SJSA1 (cell line): ENCODE data around the gene MRRF. TPM values are rescaled to one million over a fixed set of nuclear protein-coding genes. Genes with fewer than 3 reads are reported as not detected.

ENCODE experiments used
- DNase-seq, 2 experiments: peaks; one replicate each; pipeline ENCODE4 v3.0.0-alpha.2; 2015 to 2020; ENCODE audit warnings: low spot score in 2 of 2, low read depth in 1 of 2
- H3K27ac ChIP-seq: fragments of 250-450 bp; sonication (Bioruptor Pico); 2 replicates; pipeline ENCODE4 v1.5.1; 2020; ENCODE audit warnings: mild to moderate bottlenecking, moderate library complexity
- H3K27me3 ChIP-seq: fragments of 250-450 bp; sonication (Bioruptor Pico); replicated peaks from 2 replicates; pipeline ENCODE4 v1.5.1; 2020; ENCODE audit warnings: mild to moderate bottlenecking, moderate library complexity
- H3K36me3 ChIP-seq: fragments of 250-450 bp; sonication (Bioruptor Pico); 2 replicates; pipeline ENCODE4 v1.5.1; 2020; ENCODE audit warnings: mild to moderate bottlenecking
- H3K4me1 ChIP-seq: fragments of 250-450 bp; sonication (Bioruptor Pico); replicated peaks from 2 replicates; pipeline ENCODE4 v1.6.1; 2021; ENCODE audit warnings: mild to moderate bottlenecking
- H3K4me3 ChIP-seq: fragments of 250-450 bp; sonication (Bioruptor Pico); 2 replicates; pipeline ENCODE4 v1.5.1; 2020; ENCODE audit warnings: mild to moderate bottlenecking
- H3K9me3 ChIP-seq: fragments of 250-450 bp; sonication (Bioruptor Pico); replicated peaks from 2 replicates; pipeline ENCODE4 v1.5.1; 2020; ENCODE audit warnings: mild to moderate bottlenecking
- total RNA-seq: library from RNA; depleted of rRNA; stranded (reverse); fragments of >200 nt; shearing (Covaris generic); gene quantifications from 2 replicates; pipeline ENCODE4 v1.2.3, GENCODE V29; 2014

The MRRF gene
- total RNA-seq, 1 experiment from 2014 or later, result 21.8 TPM

DNA sequence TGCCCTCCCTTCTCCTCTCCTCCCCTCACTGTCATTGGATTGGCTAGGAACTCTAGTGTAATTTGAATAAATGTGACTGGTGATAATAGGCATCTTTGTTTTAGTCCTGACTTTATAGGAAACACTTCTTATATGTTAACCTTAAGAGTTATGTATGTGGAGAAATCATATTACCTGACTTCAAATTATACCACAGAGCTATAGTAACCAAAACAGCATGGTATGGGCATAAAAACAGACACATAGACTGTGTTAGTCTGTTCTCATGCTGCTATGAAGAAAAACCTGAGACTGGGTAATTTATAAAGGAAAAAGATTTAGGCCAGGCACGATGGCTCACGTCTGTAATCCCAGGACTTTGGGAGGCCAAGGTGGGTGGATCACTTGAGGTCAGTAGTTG, 9.4 kb downstream of the MRRF start:
- Histone ChIP-seq H3K4me3 (no peak overlapping the region), H3K36me3 (peaks cover 29% of the 10 kb centered on the region), H3K27me3 (no peaks in the 10 kb centered on the region), H3K4me1 (peaks cover 8% of the 10 kb centered on the region; the same call in 1 of the 2 replicates), H3K9me3 (no peaks in the 10 kb centered on the region; the same call in 1 of the 2 replicates), H3K27ac (no peak overlapping the region)
- DNase-seq, result no peak

DNA sequence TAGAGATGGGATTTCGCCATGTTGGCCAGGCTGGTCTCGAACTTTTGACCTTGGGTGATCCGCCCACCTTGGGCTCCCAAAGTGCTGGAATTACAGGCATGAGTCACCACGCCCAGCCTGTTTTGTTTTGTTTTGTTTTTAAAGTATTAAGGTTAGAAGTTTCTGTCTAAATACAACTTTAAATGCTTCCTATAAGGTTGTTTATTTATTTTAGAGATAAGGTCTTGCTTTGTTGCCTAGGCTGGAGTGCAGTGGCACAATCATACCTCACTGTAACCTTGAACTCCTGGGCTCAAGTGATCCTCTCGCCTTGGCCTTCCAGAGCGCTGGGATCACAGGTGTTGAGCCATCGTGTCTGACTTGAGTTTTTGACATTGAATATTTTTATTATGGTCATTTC, 11.4 kb downstream of the MRRF start:
- peaks cover 8% of the 10 kb centered on the region; the same call in 1 of the 2 replicates for H3K4me1 ChIP-seq
- H3K9me3 ChIP-seq, result no peaks in the 10 kb centered on the region; the same call in 1 of the 2 replicates
- peaks cover 32% of the 10 kb centered on the region for H3K36me3 ChIP-seq
- H3K27me3 ChIP-seq, result no peaks in the 10 kb centered on the region
- peak; percentile 37 to 46 for DNase-seq
- no peak overlapping the region for H3K27ac ChIP-seq
- no peak overlapping the region for H3K4me3 ChIP-seq

DNA sequence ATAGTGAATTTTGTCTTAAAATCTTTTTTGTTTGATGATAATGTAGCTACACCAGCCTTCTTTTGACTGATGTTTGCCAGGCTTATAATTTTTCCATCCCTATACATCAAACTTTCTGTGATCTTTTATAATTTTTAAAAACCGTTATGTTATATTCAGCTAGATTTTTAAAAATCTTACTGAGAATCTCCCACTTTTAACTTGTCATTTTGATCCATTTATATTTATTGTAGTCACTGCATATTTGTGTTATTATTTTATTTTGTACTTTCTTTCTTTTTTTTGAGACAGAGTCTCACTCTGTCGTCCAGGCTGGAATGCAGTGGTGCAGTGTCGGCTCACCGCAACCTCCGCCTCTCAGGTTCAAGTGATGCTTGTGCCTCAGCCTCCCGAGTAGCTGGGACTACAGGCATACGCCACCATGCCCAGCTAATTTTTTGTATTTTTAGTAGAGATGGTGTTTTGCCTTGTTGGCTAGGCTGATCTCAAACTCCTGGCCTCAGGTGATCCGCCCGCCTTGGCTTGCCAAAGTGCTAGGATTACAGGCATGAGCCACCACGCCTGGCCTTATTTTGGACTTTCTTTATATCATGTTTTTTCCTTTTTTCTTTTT, 12.7 kb downstream of the MRRF start:
- H3K36me3 ChIP-seq, result peaks cover 32% of the 10 kb centered on the region

GRCh38 chr9:122281368-122281767, 16.7 kb downstream of the MRRF start:
- Histone ChIP-seq H3K4me1 (no peaks in the 10 kb centered on the region), H3K9me3 (no peaks in the 10 kb centered on the region), H3K36me3 (peaks cover 32% of the 10 kb centered on the region), H3K4me3 (no peak overlapping the region), H3K27ac (no peak overlapping the region), H3K27me3 (no peaks in the 10 kb centered on the region)
- no peak for DNase-seq

More for the DNA sequence above, 12.7 kb downstream of the MRRF start:
- Histone ChIP-seq H3K27me3 (no peaks in the 10 kb centered on the region), H3K4me3 (no peak overlapping the region), H3K27ac (no peak overlapping the region), H3K4me1 (peaks cover 8% of the 10 kb centered on the region; the same call in 1 of the 2 replicates), H3K9me3 (no peaks in the 10 kb centered on the region; the same call in 1 of the 2 replicates)
- DNase-seq, result no peak

DNA sequence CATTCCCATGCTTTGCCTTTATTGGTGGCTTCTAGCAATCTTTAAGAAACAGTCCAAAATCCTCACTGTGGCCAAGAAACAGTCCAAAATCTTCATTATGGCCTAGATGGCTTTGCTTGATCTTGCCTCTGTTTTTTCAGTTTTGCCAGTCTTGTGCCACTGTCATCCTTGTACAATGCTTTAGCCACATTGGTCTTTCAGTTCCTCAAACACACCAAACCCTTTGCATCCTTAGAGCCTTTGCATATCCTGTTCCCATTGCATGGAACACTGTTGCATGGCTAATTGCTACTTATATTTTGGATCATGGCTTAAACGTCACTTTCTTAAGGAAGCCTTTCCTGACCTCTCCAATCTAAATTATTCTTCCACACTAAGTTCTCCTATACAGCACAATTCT, 22.1 kb downstream of the MRRF start:
- Histone ChIP-seq H3K9me3 (no peaks in the 10 kb centered on the region), H3K36me3 (peaks cover 45% of the 10 kb centered on the region), H3K4me3 (no peak overlapping the region), H3K4me1 (no peaks in the 10 kb centered on the region), H3K27me3 (no peaks in the 10 kb centered on the region), H3K27ac (no peak overlapping the region)
- no peak for DNase-seq

DNA sequence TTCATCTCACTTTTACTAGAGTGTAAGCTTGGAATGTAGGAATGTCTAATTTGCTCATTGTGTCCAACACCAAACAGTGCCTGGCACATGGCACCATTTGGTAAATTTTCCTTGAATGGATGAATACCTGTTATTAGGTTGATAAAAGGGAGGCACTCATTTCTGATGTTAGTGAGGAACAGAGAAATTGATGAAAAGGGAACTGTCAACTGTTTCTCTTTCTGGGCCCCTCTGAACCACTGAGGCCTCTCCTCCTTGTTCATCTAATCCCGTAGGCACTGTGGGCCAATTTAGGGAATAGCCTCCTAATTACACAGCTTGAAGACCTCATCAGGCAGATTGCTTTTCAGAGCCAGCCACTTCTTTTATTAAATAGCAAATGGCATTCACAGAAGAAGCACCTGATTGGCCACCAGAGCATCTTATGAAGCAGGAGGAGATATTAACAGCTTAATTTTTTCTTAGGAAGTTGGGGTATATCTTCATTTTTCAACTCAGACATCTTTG, 22.6 kb downstream of the MRRF start:
- H3K36me3 ChIP-seq, result peaks cover 49% of the 10 kb centered on the region
- H3K4me1 ChIP-seq, result no peaks in the 10 kb centered on the region
- no peak overlapping the region for H3K27ac ChIP-seq
- H3K9me3 ChIP-seq, result no peaks in the 10 kb centered on the region
- H3K27me3 ChIP-seq, result no peaks in the 10 kb centered on the region
- DNase-seq, result no peak
- H3K4me3 ChIP-seq, result no peak overlapping the region

DNA sequence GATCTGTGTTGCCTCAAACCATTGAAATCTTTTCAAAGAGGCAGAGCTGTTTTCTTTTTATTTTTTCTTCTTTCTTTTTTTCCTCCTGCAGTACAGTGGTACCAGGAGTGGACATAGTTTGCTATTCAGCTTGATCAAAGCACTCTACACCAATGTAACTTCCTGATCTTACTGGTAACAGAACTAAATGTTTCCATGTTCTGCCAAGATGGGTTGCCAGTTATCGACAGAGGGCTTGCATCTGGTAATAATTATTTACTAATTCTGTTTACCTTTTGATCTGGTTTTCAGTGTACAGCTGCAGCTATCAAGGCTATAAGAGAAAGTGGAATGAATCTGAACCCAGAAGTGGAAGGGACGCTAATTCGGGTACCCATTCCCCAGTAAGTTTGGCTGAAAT, 26.8 kb downstream of the MRRF start:
- H3K27ac ChIP-seq, result no peak overlapping the region
- H3K36me3 ChIP-seq, result peaks cover 46% of the 10 kb centered on the region
- no peaks in the 10 kb centered on the region for H3K4me1 ChIP-seq
- H3K27me3 ChIP-seq, result no peaks in the 10 kb centered on the region
- H3K9me3 ChIP-seq, result no peaks in the 10 kb centered on the region
- no peak for DNase-seq
- H3K4me3 ChIP-seq, result no peak overlapping the region

DNA sequence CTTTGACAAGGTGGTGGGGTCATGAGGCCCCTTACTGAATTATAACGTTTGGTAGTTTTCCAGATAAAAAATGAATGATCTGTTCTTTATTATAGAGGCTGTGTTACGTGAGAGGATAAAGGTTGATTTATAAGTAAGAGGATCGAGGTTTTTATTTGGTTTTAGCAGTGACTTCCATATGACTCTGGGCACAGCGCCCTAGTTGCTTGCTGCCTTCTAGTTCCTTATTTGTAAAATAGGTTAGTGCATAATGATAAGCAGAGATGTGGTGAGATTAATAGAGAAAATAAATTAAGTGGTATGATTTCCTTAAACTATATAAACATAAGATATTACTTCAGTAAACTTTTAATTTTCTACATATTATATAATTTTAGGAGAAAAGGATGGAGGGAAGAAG, 29.8 kb downstream of the MRRF start:
- H3K4me1 ChIP-seq, result no peaks in the 10 kb centered on the region
- H3K36me3 ChIP-seq, result peaks cover 32% of the 10 kb centered on the region
- H3K27me3 ChIP-seq, result no peaks in the 10 kb centered on the region
- no peaks in the 10 kb centered on the region for H3K9me3 ChIP-seq
- H3K4me3 ChIP-seq, result no peak overlapping the region
- DNase-seq, result no peak
- H3K27ac ChIP-seq, result no peak overlapping the region

GRCh38 chr9:122297512-122297911, 32.8 kb downstream of the MRRF start:
- no peaks in the 10 kb centered on the region for H3K4me1 ChIP-seq
- no peak overlapping the region for H3K27ac ChIP-seq
- H3K4me3 ChIP-seq, result no peak overlapping the region
- no peaks in the 10 kb centered on the region for H3K27me3 ChIP-seq
- H3K9me3 ChIP-seq, result no peaks in the 10 kb centered on the region
- H3K36me3 ChIP-seq, result peaks cover 19% of the 10 kb centered on the region
- no peak for DNase-seq

DNA sequence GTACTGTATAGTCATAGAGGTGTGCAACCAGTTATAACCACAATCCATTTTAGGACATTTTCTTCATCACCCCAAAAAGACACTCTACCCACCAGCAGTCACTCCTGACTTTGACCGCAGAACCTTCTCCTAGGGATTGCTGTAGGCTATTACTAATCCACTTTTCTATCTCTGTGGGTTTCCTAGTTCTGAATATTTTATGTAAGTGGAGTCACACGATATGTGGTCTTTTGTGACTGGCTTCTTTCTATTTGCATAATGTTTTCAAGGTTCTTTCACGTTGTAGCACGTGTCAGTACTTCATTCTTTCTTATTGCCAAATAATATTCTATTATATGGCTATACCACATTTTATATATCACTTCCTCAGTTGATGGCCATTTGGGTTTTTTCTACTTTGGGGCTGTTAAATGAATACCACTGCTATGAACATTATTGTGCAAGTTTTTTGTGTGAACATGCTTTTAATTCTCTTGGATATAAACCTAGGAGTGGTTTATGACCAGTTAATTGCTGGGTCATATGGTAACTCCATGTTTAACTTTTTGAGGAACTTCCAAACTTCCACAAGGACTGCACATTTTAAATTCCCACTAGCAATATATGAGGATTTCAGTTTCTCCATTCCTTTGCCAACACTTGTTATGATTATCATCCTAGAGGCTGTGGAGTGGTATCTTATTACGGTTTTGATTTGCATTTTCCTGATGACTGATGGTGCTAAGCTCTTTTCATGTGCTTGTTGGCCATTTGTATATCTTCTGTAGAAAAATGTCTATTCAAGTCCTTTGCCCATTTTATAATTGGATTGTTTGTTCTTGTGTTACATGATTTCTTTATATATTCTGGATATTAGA, 37.8 kb downstream of the MRRF start:
- H3K9me3 ChIP-seq, result no peaks in the 10 kb centered on the region
- DNase-seq, result no peak
- peaks cover 16% of the 10 kb centered on the region for H3K36me3 ChIP-seq
- H3K4me3 ChIP-seq, result no peak overlapping the region
- no peaks in the 10 kb centered on the region for H3K27me3 ChIP-seq
- H3K4me1 ChIP-seq, result peaks cover 9% of the 10 kb centered on the region
- no peak overlapping the region for H3K27ac ChIP-seq

GRCh38 chr9:122307061-122307460, 42.4 kb downstream of the MRRF start:
- Histone ChIP-seq H3K36me3 (peaks cover 23% of the 10 kb centered on the region), H3K4me1 (peaks cover 14% of the 10 kb centered on the region)
- no peak for DNase-seq

GRCh38 chr9:122307925-122308324, 43.2 kb downstream of the MRRF start:
- DNase-seq, result no peak
- Histone ChIP-seq H3K4me1 (peaks cover 14% of the 10 kb centered on the region), H3K27me3 (no peaks in the 10 kb centered on the region), H3K36me3 (peaks cover 25% of the 10 kb centered on the region), H3K27ac (no peak overlapping the region), H3K4me3 (no peak overlapping the region), H3K9me3 (no peaks in the 10 kb centered on the region)

More at GRCh38 chr9:122307061-122307460, 42.4 kb downstream of the MRRF start:
- Histone ChIP-seq H3K27ac (no peak overlapping the region), H3K4me3 (no peak overlapping the region), H3K9me3 (no peaks in the 10 kb centered on the region), H3K27me3 (no peaks in the 10 kb centered on the region)

GRCh38 chr9:122309861-122310260, 45.2 kb downstream of the MRRF start:
- H3K9me3 ChIP-seq, result no peaks in the 10 kb centered on the region
- no peaks in the 10 kb centered on the region for H3K27me3 ChIP-seq
- H3K4me3 ChIP-seq, result no peak overlapping the region
- H3K4me1 ChIP-seq, result peaks cover 4% of the 10 kb centered on the region; the same call in 1 of the 2 replicates
- DNase-seq, result no peak
- H3K27ac ChIP-seq, result no peak overlapping the region
- peaks cover 38% of the 10 kb centered on the region for H3K36me3 ChIP-seq

GRCh38 chr9:122314165-122314564, 49.5 kb downstream of the MRRF start:
- H3K27ac ChIP-seq, result no peak overlapping the region
- peaks cover 4% of the 10 kb centered on the region; the same call in 1 of the 2 replicates for H3K4me1 ChIP-seq
- no peaks in the 10 kb centered on the region for H3K9me3 ChIP-seq
- H3K27me3 ChIP-seq, result no peaks in the 10 kb centered on the region
- no peak for DNase-seq
- no peak overlapping the region for H3K4me3 ChIP-seq
- H3K36me3 ChIP-seq, result peaks cover 22% of the 10 kb centered on the region
